AG04449 (cell line): ENCODE results near the gene OVCA2.
A peak's percentile ranks its signal among the peaks of the same experiment; 100 is the strongest.

Experiments used
- CTCF ChIA-PET: fragments of 350-600 bp; formaldehyde crosslinking; extraction: SDS; loops from one replicate; lab custom pipeline; 2021; ENCODE audit warnings: antibody characterized with exemption; lab: Yijun Ruan, JAX
- POLR2A ChIA-PET: fragments of 400-600, 350-600 bp; formaldehyde crosslinking; extraction: SDS; loops from one replicate; lab custom pipeline; 2020; ENCODE audit warnings: antibody characterized with exemption, inconsistent platforms; lab: Yijun Ruan, JAX
- DNase-seq: peaks from one replicate; pipeline ENCODE4 v3.0.0-alpha.2; 2010; ENCODE audit warnings: low read depth, low spot score
- H3K4me3 ChIP-seq: 2 replicates; pipeline ENCODE4 v1.5.1; 2011; ENCODE audit warnings: low read depth, mild to moderate bottlenecking, control low read depth, low read length
- CTCF ChIP-seq: IDR thresholded peaks from one replicate; pipeline ENCODE4 v1.5.1; 2011; ENCODE audit warnings: mild to moderate bottlenecking, moderate library complexity, low read length, control low read depth, inconsistent platforms; ENCODE audit not compliant: insufficient read depth; ENCODE audit errors: missing control alignments

The OVCA2 gene

GRCh38 chr17:2084766-2085647 is 43.2 kb downstream of the OVCA2 start:
- ChIA-PET CTCF (interaction anchor here (1.0 to 12.3 kb wide), 7 partner anchors 10 to 160 kb away, joined by 3 to 105 read pairs (median 7); partner anchors contain the start of gene HIC1), POLR2A (interaction anchor here (0.9 to 1.4 kb wide), 2 partner anchors 30 to 129 kb away, joined by 4 to 7 read pairs; partner anchors contain the start of gene HIC1)
- DNase-seq: no peak
- TF ChIP-seq CTCF: no peak
- H3K4me3 ChIP-seq: no peak overlapping the region

GRCh38 chr17:2085648-2085949 is 43.8 kb downstream of the OVCA2 start:
- no peak overlapping the region for H3K4me3 ChIP-seq
- DNase-seq: no peak
- POLR2A ChIA-PET: interaction anchor here (0.9 to 1.4 kb wide), 2 partner anchors 30 to 129 kb away, joined by 4 to 7 read pairs; partner anchors contain the start of gene HIC1
- CTCF ChIA-PET: interaction anchor here (1.0 to 12.3 kb wide), 9 partner anchors 9 to 160 kb away, joined by 3 to 105 read pairs (median 7); partner anchors contain the start of gene HIC1
- no peak for TF ChIP-seq CTCF

GRCh38 chr17:2086306-2086705 is 44.5 kb downstream of the OVCA2 start:
- POLR2A ChIA-PET: interaction anchor here (0.9 to 1.0 kb wide), 2 partner anchors 88 to 128 kb away, joined by 3 to 4 read pairs; no protein-coding TSS in a partner anchor
- H3K4me3 ChIP-seq: no peak overlapping the region
- TF ChIP-seq CTCF: no peak
- CTCF ChIA-PET: interaction anchor here (0.7 to 12.3 kb wide), 11 partner anchors 9 to 195 kb away, joined by 3 to 105 read pairs (median 5); partner anchors contain the start of gene HIC1
- DNase-seq: no peak

- ChIA-PET CTCF (interaction anchor here (0.9 to 12.3 kb wide), 5 partner anchors 13 to 158 kb away, joined by 3 to 105 read pairs (median 4); no protein-coding TSS in a partner anchor), POLR2A (interaction anchor here (3.9 kb wide), 1 partner anchor 32 kb away, joined by 28 read pairs; the partner anchor contains the start of gene HIC1)
- no peak overlapping the region for H3K4me3 ChIP-seq
- DNase-seq: no peak
- TF ChIP-seq CTCF: no peak
Measured at GRCh38 chr17:2087597-2088211, 45.9 kb downstream of the OVCA2 start.

- CTCF ChIA-PET: interaction anchor here (0.8 to 12.3 kb wide), 12 partner anchors 15 to 193 kb away, joined by 3 to 105 read pairs (median 8); partner anchors contain the start of gene HIC1
- H3K4me3 ChIP-seq: peak overlapping the region; percentile 43
- no peak for DNase-seq
- TF ChIP-seq CTCF: no peak
- POLR2A ChIA-PET: interaction anchor here (3.3 to 3.9 kb wide), 2 partner anchors 21 to 33 kb away, joined by 16 to 28 read pairs; partner anchors contain the start of gene HIC1
Measured at GRCh38 chr17:2089021-2089422, 47.2 kb downstream of the OVCA2 start.
